H1 (cell line): ENCODE data around the gene CSNK1D. TPM values are rescaled to one million over a fixed set of nuclear protein-coding genes. Genes with fewer than 3 reads are reported as not detected.

Experiments used
- CTCF ChIP-seq, 3 experiments: IDR thresholded peaks; 1 replicate in 2 of 3; 2 replicates in 1 of 3; pipeline versions ENCODE4 v1.5.1 to v1.6.1; 2011; ENCODE audit warnings: low read length in 3 of 3, mild to moderate bottlenecking in 3 of 3, inconsistent platforms in 2 of 3, low read depth in 1 of 3, moderate library complexity in 1 of 3; ENCODE audit not compliant: insufficient read depth in 1 of 3; ENCODE audit errors: control extremely low read depth in 1 of 3
- polyA plus RNA-seq, 7 experiments: library from polyadenylated mRNA; depleted of rRNA in 3 of 7; stranded (reverse) in 5 of 7; unstranded in 2 of 7; fragments of >200 nt in 5 of 7; fragments of 200-250 nt in 2 of 7; gene quantifications; 1 replicate in 5 of 7; 2 replicates in 1 of 7; 4 replicates in 1 of 7; pipeline versions ENCODE4 v1.2.1 to v1.2.3, GENCODE V29; 2011 to 2013; ENCODE audit warnings: missing spikeins in 2 of 7, mixed read lengths in 2 of 7
- total RNA-seq: library from RNA; stranded (reverse); fragmentation: NEBNext Ultra II Directional; extraction: Animal tissue kit (Norgen Biotek cat#: 25700); gene quantifications from 2 replicates; pipeline ENCODE4 v1.2.1, GENCODE V29; 2021

The CSNK1D gene
- total and polyA plus RNA-seq, 2 of the 8 experiments (the other 6 are each of a cell fraction or from before 2014, with no cell fraction given), result 73.5 to 103 TPM

- no peak for TF ChIP-seq CTCF (IDR thresholded peaks at IDR 0.05; ENCODE audit: control extremely low read depth in 1 of 3, insufficient read depth in 1 of 3, low read depth in 1 of 3, low read length in 3 of 3)
These were observed 32.3 kb upstream of the CSNK1D start (continued) for GRCh38 chr17:82305727-82306300.
